Sigmoid colon (tissue), 7 donors: ENCODE results near the gene ALDH3B1. TPM values are rescaled to one million over a fixed set of nuclear protein-coding genes. Genes with fewer than 3 reads are reported as not detected.

Experiments used
- DNase-seq: peaks from one replicate; pipeline ENCODE4 v3.0.0-alpha.2; 2019
- H3K27ac ChIP-seq, 4 donors: fragments of 200-600 bp; sonication (generic); one replicate each; pipeline ENCODE4 v1.5.1; 2016 to 2019; ENCODE audit warnings: mild to moderate bottlenecking in 1 of 4
- H3K27me3 ChIP-seq, 3 donors: fragments of 200-600 bp; sonication (generic); one replicate each; pipeline ENCODE4 v1.5.1; 2019; ENCODE audit warnings: mild to moderate bottlenecking in 1 of 3
- H3K36me3 ChIP-seq, 4 donors: fragments of 200-600 bp; sonication (generic); one replicate each; pipeline ENCODE4 v1.5.1; 2016 to 2019
- H3K4me1 ChIP-seq, 4 donors: fragments of 200-600 bp; sonication (generic); one replicate each; pipeline ENCODE4 v1.5.1; 2017 to 2019
- H3K4me3 ChIP-seq, 4 donors: fragments of 200-600 bp; sonication (generic); one replicate each; pipeline ENCODE4 v1.5.1; 2017 to 2019; ENCODE audit warnings: mild to moderate bottlenecking in 2 of 4, moderate library complexity in 1 of 4
- H3K9me3 ChIP-seq, 4 donors: fragments of 200-600 bp in 3 of 4; sonication (generic) in 3 of 4; one replicate each; pipeline versions ENCODE4 v1.5.1 to v1.6.1; 2013 to 2019
- CTCF ChIP-seq, 4 experiments: fragments of 450-650 bp in 3 of 4; fragments of 200-600 bp in 1 of 4; IDR thresholded peaks; one replicate each; pipeline ENCODE4 v1.5.1; 2016 to 2019; ENCODE audit warnings: antibody characterized with exemption in 4 of 4, mild to moderate bottlenecking in 3 of 4, moderate library complexity in 2 of 4
- EP300 ChIP-seq, 4 donors: sonication (generic); formaldehyde crosslinking; IDR thresholded peaks; one replicate each; pipeline ENCODE4 v1.6.1; 2017; ENCODE audit warnings: antibody characterized with exemption in 4 of 4
- POLR2A ChIP-seq, 2 donors: fragments of 450-650 bp; IDR thresholded peaks; one replicate each; pipeline ENCODE4 v1.6.1; 2016; ENCODE audit warnings: antibody characterized with exemption in 2 of 2, mild to moderate bottlenecking in 2 of 2, moderate library complexity in 2 of 2
- POLR2AphosphoS5 ChIP-seq, 4 donors: sonication (generic); formaldehyde crosslinking; IDR thresholded peaks; one replicate each; pipeline ENCODE4 v1.6.1; 2017; ENCODE audit warnings: antibody characterized with exemption in 4 of 4
- WGBS, 2 donors: extraction: QIAGEN DNeasy Blood & Tissue Kit; methylation state at CpG; one replicate each; pipeline ENCODE4 v1.1.7; 2013; 5-methylcytosine and 5-hydroxymethylcytosine counted together
- intact Hi-C: fragments of 100-400 bp; cut with DNase I; formaldehyde crosslinking; loops from one replicate; pipeline ENCODE4 v1.15.1; 2023
- polyA plus RNA-seq, 3 donors: library from polyadenylated mRNA; stranded (reverse); fragments of 200-250 nt; gene quantifications; one replicate each; pipeline ENCODE4 v1.2.3, GENCODE V29; 2013
- total RNA-seq, 4 donors: library from RNA; depleted of rRNA; stranded (reverse); fragments of >200 nt; gene quantifications; one replicate each; pipeline ENCODE4 v1.1.0, GENCODE V29; 2016
- donor health status: healthy with polysubstance abuse.
- donor health status: Bipolar disorder and iron deficiency.
- donor health status: healthy.

ALDH3B1 gene
- total and polyA plus RNA-seq, 7 donors, result 6.2 to 14.7 (median 10.9) TPM

DNA sequence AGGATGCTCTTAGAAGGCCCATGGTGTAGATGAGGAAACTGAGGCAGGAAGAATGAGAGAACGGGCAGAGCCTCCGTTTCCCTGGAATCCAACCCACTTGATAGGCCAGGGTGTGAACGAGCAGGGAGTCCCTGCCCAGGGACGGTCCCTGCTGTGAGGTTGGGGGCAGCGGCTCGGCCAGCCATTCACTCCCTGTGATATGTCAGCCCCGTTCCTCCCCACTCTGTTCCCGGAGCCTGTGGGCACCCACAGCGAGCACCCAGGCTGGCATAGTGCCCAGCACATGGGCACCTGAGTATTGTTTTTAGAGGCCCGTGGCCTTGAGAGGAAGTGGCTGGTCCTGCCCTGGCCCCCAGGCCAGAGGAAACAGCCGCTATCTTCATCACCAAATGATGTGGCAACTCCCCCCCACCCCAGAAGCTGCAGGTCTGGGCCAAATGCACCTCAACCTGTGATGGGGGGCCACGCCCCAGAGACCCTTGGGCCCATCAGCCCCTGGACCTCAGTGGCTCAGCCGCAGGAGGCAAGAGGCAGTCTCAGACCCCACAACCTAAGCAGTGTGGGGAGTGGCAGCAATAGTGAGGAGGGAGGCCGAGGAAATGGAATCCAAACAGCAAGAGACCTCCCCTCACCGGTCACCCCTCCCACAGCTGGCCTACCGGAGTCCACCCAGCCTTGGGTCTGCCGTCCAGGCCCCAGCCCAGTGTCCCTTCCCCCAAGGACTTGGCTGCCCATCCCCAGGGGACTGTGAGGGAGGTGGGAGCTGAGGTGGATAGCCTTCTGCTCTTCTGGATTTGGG lies 2.1 kb downstream of the ALDH3B1 start:
- peak overlapping the region; percentile 52 to 93 (median 89) for H3K27ac ChIP-seq
- H3K4me1 ChIP-seq, result peaks cover 0 to 67% (median 57%) of the 10 kb centered on the region in 4 donors
- 83 to 84% methylated on average over 17 of the region's 17 CpGs for WGBS, 2 donors
- TF ChIP-seq POLR2AphosphoS5 (IDR thresholded peaks at IDR 0.05), result no peak
- no peak for TF ChIP-seq CTCF (IDR thresholded peaks at IDR 0.05)
- TF ChIP-seq POLR2A (IDR thresholded peaks at IDR 0.05), result no peak
- TF ChIP-seq EP300 (IDR thresholded peaks at IDR 0.05), result no peak
- intact Hi-C loops, result no loop called here
- no peak for DNase-seq
- no peaks in the 10 kb centered on the region for H3K27me3 ChIP-seq
- H3K36me3 ChIP-seq, result no peaks in the 10 kb centered on the region
- no peak overlapping the region for H3K4me3 ChIP-seq
- no peaks in the 10 kb centered on the region for H3K9me3 ChIP-seq

GRCh38 chr11:68012843-68013610 lies 2.9 kb downstream of the ALDH3B1 start:
- H3K9me3 ChIP-seq, result no peaks in the 10 kb centered on the region
- peaks cover 0 to 67% (median 57%) of the 10 kb centered on the region in 4 donors for H3K4me1 ChIP-seq
- H3K27me3 ChIP-seq, result no peaks in the 10 kb centered on the region
- peak overlapping the region; percentile 51 to 93 (median 74) for H3K27ac ChIP-seq
- no peaks in the 10 kb centered on the region for H3K36me3 ChIP-seq
- WGBS, 2 donors, result 84 to 86% methylated on average over 16 of the region's 16 CpGs
- DNase-seq, result no peak
- TF ChIP-seq POLR2AphosphoS5 (IDR thresholded peaks at IDR 0.05) (peak in 2 of 4 donors; percentile 37 to 53), CTCF (IDR thresholded peaks at IDR 0.05) (no peak), EP300 (IDR thresholded peaks at IDR 0.05) (peak in 1 of 4 donors; percentile 11), POLR2A (IDR thresholded peaks at IDR 0.05) (no peak)
- no peak overlapping the region for H3K4me3 ChIP-seq
- intact Hi-C loops, result no loop called here

DNA sequence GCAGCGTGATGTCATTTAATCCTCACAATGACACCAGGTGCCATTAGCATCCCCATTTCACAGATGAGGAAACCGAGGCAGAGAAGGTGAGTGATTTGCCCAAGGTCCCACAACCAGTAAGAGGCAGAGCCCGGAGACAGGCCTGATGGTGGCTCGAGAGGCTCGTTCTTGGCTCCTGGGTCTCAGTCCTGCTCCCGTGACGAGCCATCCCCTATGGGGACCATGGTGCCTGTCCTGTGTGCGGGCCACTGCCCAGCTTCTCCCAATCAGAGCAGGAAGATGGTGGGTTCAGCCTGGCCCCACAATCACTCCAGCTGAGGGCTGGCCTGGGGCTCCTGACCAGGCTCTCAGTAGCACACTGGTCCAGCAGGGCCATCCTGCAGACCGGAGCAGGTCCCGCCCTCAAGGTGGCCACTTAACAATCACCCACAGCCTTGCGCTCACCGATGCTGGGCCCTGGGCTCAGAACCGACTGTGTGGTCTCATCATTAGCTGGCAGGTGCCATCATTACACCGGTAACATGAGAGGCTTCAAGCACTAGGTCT lies 3.6 kb downstream of the ALDH3B1 start:
- no peak overlapping the region for H3K4me3 ChIP-seq

More for the DNA sequence above, 3.6 kb downstream of the ALDH3B1 start:
- peaks cover 0 to 67% (median 55%) of the 10 kb centered on the region in 4 donors for H3K4me1 ChIP-seq
- H3K9me3 ChIP-seq, result no peaks in the 10 kb centered on the region
- TF ChIP-seq EP300 (IDR thresholded peaks at IDR 0.05) (no peak), CTCF (IDR thresholded peaks at IDR 0.05) (no peak), POLR2A (IDR thresholded peaks at IDR 0.05) (no peak), POLR2AphosphoS5 (IDR thresholded peaks at IDR 0.05) (no peak)
- intact Hi-C loops, result no loop called here
- no peaks in the 10 kb centered on the region for H3K36me3 ChIP-seq
- no peak for DNase-seq
- no peaks in the 10 kb centered on the region for H3K27me3 ChIP-seq
- WGBS, 2 donors, result 91 to 92% methylated on average over 14 of the region's 14 CpGs
- H3K27ac ChIP-seq, result peak overlapping the region; percentile 51 to 93 (median 74)
